ENCODE results near the gene HTRA3.

Gene HTRA3

GRCh38 chr4:8329859-8330761 lies 60.6 kb downstream of the HTRA3 start:
- no peak overlapping the region for H3K4me3 ChIP-seq (replicated peaks; ENCODE audit: low read depth, low read length)
- no peak for TF ChIP-seq CTCF (IDR thresholded peaks at IDR 0.05; ENCODE audit: low read depth, low read length, missing control alignments)
- DNase-seq (ENCODE audit: extremely low read depth, low read depth), result no peak

- no peak for DNase-seq (ENCODE audit: extremely low read depth, low read depth)
- no peak overlapping the region for H3K4me3 ChIP-seq (replicated peaks; ENCODE audit: low read depth, low read length)
- TF ChIP-seq CTCF (IDR thresholded peaks at IDR 0.05; ENCODE audit: low read depth, low read length, missing control alignments), result no peak
Measured at GRCh38 chr4:8330821-8331574, 61.4 kb downstream of the HTRA3 start.

- no peak overlapping the region for H3K4me3 ChIP-seq (replicated peaks; ENCODE audit: low read depth, low read length)
- no peak for TF ChIP-seq CTCF (IDR thresholded peaks at IDR 0.05; ENCODE audit: low read depth, low read length, missing control alignments)
- DNase-seq (ENCODE audit: extremely low read depth, low read depth), result no peak
Measured at GRCh38 chr4:8331575-8331955, 62.0 kb downstream of the HTRA3 start.

- no peak overlapping the region for H3K4me3 ChIP-seq (replicated peaks; ENCODE audit: low read depth, low read length)
- DNase-seq (ENCODE audit: extremely low read depth, low read depth), result no peak
- no peak for TF ChIP-seq CTCF (IDR thresholded peaks at IDR 0.05; ENCODE audit: low read depth, low read length, missing control alignments)
Measured at GRCh38 chr4:8332038-8332857, 62.7 kb downstream of the HTRA3 start.

GRCh38 chr4:8332891-8333331 lies 63.4 kb downstream of the HTRA3 start:
- TF ChIP-seq CTCF (IDR thresholded peaks at IDR 0.05; ENCODE audit: low read depth, low read length, missing control alignments), result no peak
- DNase-seq (ENCODE audit: extremely low read depth, low read depth), result no peak
- no peak overlapping the region for H3K4me3 ChIP-seq (replicated peaks; ENCODE audit: low read depth, low read length)

- no peak for DNase-seq (ENCODE audit: extremely low read depth, low read depth)
- H3K4me3 ChIP-seq (replicated peaks; ENCODE audit: low read depth, low read length), result no peak overlapping the region
- TF ChIP-seq CTCF (IDR thresholded peaks at IDR 0.05; ENCODE audit: low read depth, low read length, missing control alignments), result no peak
Measured at GRCh38 chr4:8333726-8334460, 64.3 kb downstream of the HTRA3 start.

All from HFF-Myc (cell line).